HEK293 (cell line): ENCODE measurements around the gene MAPKAPK3.

Experiments
- ZBTB17 ChIP-seq: fragments of 450-650 bp; formaldehyde crosslinking; IDR thresholded peaks from 2 replicates; pipeline ENCODE4 v1.5.1; 2016; ENCODE audit warnings: missing biosample characterization, missing genetic modification characterization
- ZNF175 ChIP-seq: fragments of 450-650 bp; formaldehyde crosslinking; IDR thresholded peaks from 2 replicates; pipeline ENCODE4 v1.5.1; 2016; ENCODE audit warnings: missing biosample characterization, missing genetic modification characterization
- ZNF24 ChIP-seq: fragments of 450-650 bp; formaldehyde crosslinking; IDR thresholded peaks from 2 replicates; pipeline ENCODE4 v1.5.1; 2016; ENCODE audit warnings: missing biosample characterization, missing genetic modification characterization
- ZNF274 ChIP-seq, 2 experiments: fragments of 200-500 bp in 1 of 2; fragments of 450-650 bp in 1 of 2; sonication (Bioruptor generic) in 1 of 2; formaldehyde crosslinking in 1 of 2; IDR thresholded peaks; 2 replicates each; pipeline versions ENCODE4 v1.5.1 to v1.6.1; 2014 to 2016; ENCODE audit warnings: borderline replicate concordance in 1 of 2, inconsistent platforms in 1 of 2, low read length in 1 of 2, missing biosample characterization in 1 of 2, missing genetic modification characterization in 1 of 2
- ZNF521 ChIP-seq: fragments of 450-650 bp; formaldehyde crosslinking; IDR thresholded peaks from 2 replicates; pipeline ENCODE4 v1.5.1; 2017; ENCODE audit warnings: missing biosample characterization, mild to moderate bottlenecking, missing genetic modification characterization
- ZNF670 ChIP-seq: fragments of 450-650 bp; formaldehyde crosslinking; IDR thresholded peaks from 2 replicates; pipeline ENCODE4 v1.5.1; 2016; ENCODE audit warnings: missing biosample characterization, missing genetic modification characterization, low read depth
- TF ChIP-seq, protein P1 (sequence below): fragments of 450-650 bp; formaldehyde crosslinking; IDR thresholded peaks from 2 replicates; pipeline ENCODE4 v1.5.1; 2016; ENCODE audit warnings: missing biosample characterization, missing genetic modification characterization, low read depth
- TF ChIP-seq, protein P2 (sequence below): fragments of 450-650 bp; formaldehyde crosslinking; IDR thresholded peaks from 2 replicates; pipeline ENCODE4 v1.5.1; 2016; ENCODE audit warnings: missing biosample characterization, missing genetic modification characterization

DNA sequence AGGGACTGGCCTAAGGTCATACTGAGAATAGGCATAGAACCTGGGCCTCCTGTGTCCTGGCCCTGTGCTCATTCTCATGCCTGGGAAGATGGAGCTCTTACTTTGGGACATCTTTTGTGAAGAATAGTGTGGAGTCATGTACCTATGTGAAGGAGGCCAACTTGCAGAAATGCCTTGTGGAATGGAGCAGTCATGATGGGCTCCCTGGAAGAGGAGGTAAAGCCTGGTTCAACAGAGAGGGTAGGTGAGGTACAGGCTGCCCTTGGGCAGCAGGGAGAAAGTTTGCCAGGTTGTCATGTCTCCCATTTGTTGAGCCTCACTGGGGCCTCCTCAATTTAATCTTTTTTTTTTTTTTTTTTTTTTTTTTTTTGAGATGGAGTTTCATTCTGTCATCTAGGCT, 18.1 kb downstream of the MAPKAPK3 start:
- TF ChIP-seq ZNF175 = no peak
- TF ChIP-seq, protein P1, sequence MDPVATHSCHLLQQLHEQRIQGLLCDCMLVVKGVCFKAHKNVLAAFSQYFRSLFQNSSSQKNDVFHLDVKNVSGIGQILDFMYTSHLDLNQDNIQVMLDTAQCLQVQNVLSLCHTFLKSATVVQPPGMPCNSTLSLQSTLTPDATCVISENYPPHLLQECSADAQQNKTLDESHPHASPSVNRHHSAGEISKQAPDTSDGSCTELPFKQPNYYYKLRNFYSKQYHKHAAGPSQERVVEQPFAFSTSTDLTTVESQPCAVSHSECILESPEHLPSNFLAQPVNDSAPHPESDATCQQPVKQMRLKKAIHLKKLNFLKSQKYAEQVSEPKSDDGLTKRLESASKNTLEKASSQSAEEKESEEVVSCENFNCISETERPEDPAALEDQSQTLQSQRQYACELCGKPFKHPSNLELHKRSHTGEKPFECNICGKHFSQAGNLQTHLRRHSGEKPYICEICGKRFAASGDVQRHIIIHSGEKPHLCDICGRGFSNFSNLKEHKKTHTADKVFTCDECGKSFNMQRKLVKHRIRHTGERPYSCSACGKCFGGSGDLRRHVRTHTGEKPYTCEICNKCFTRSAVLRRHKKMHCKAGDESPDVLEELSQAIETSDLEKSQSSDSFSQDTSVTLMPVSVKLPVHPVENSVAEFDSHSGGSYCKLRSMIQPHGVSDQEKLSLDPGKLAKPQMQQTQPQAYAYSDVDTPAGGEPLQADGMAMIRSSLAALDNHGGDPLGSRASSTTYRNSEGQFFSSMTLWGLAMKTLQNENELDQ (tag by site-specific recombination) = no peak
- TF ChIP-seq ZNF274 (IDR thresholded peaks at IDR 0.05; ENCODE audit: low read length) = no peak
- TF ChIP-seq ZNF274 (tag by site-specific recombination; IDR thresholded peaks at IDR 0.05; ENCODE audit: borderline replicate concordance) = no peak
- TF ChIP-seq, protein P2, sequence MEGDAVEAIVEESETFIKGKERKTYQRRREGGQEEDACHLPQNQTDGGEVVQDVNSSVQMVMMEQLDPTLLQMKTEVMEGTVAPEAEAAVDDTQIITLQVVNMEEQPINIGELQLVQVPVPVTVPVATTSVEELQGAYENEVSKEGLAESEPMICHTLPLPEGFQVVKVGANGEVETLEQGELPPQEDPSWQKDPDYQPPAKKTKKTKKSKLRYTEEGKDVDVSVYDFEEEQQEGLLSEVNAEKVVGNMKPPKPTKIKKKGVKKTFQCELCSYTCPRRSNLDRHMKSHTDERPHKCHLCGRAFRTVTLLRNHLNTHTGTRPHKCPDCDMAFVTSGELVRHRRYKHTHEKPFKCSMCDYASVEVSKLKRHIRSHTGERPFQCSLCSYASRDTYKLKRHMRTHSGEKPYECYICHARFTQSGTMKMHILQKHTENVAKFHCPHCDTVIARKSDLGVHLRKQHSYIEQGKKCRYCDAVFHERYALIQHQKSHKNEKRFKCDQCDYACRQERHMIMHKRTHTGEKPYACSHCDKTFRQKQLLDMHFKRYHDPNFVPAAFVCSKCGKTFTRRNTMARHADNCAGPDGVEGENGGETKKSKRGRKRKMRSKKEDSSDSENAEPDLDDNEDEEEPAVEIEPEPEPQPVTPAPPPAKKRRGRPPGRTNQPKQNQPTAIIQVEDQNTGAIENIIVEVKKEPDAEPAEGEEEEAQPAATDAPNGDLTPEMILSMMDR (tag by site-specific recombination) = no peak
- TF ChIP-seq ZNF521 (tag by site-specific recombination) = no peak
- TF ChIP-seq ZBTB17 = no peak
- no peak for TF ChIP-seq ZNF670
- TF ChIP-seq ZNF24 (tag by site-specific recombination) = no peak
